Renal cortical epithelial cell (primary cell): ENCODE measurements around the gene KLC4. TPM values are rescaled to one million over a fixed set of nuclear protein-coding genes. Genes with fewer than 3 reads are reported as not detected.

Source experiments
- DNase-seq: peaks from one replicate; pipeline ENCODE4 v3.0.0-alpha.2; 2011; ENCODE audit warnings: low read depth
- total RNA-seq: library from RNA; depleted of rRNA; stranded (reverse); fragments of >200 nt; gene quantifications from 2 replicates; pipeline ENCODE4 v1.2.3, GENCODE V29; 2014

Gene KLC4
- total RNA-seq: 17.0 and 29.3 TPM in 2 replicates

DNA sequence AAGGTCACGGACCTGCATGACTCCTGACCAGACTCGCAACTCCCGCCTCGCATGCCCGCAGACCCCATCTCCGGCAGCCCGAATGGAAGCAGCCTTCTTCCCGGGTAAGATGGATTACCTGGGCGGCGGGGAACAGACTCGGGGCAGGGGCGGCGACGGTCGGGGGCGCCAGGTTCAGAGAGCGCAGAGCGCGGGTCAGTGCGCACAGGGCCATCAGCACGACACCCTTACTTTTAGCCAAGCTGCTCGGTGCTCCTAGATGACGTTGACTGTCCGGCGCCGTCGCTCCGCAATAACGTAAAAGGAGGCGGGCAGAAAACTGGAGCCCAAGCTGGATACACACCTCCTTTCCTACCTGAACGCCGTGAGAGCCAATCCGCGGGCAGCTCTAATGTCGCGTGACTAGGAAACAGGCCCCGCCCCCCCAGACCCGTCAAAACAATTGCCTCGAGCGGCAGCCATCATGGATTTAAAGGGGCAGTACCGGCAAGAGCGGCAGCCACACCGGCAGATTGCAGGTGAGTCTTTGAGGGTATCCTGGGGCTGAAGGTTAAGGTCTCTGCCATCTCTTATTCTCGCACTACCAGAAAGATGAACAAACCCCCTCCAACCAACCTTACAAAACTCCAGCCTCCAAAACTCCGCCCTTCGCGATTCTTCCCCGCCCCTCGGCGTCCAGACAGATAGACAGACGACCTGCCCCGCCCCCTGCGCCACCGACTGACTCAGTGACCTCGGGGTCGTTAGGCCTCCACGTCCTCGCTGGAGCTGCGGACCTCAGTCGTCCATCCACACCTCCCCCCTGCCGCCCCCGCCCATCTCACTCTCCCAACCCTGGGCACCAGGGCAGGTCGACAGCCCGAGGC is at the start of gene KLC4, which contains the start of gene MRPL2:
Gene KLC4 (plus strand): TSS at position 464 of the 866 bp plus-strand sequence. CDS start 1,705 bp downstream, outside the sequence.
Gene MRPL2 (minus strand): TSS at position 267 of the 866 bp plus-strand sequence. CDS start 53 bp downstream, at position 214.
- DNase-seq: peak; percentile 96

DNA sequence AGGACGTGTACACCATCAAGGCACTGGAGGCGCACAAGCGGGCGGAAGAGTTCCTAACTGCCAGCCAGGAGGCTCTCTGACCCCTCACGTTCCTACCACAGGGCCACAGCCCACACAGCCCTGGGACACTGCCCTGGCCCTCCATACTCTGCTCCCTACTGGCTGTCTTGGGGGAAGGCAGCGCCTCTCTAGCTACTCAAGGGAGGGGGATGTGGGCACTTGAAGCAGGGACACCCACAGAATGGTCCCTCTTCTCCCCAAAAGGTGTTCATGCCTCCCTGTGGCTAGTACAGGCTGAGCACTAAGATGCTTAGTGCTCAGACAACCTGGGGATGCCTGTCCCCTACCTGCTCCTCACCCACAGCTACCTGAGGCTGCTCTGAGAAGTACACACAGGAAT is 48.2 kb upstream of the KLC4 start:
- DNase-seq: no peak

DNA sequence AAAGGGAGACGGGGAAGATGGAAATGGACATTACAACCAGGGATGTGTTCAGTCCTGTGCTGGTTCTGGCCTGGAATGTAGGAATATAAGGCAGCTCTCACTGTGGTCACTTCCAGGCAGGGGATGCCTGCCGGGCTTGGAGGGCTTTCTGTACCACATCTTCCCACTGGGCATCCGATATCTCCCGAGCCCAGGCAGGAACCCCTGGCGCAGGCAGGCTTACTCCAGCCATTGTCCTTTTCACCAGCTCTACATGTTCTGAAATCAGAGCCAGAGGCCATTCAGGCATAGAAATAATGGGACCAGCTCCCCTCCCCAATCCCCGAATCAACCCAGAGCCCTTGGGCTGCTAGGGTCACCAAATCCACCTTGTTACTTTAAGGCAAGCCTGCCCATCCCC is 47.1 kb upstream of the KLC4 start:
- no peak for DNase-seq

DNA sequence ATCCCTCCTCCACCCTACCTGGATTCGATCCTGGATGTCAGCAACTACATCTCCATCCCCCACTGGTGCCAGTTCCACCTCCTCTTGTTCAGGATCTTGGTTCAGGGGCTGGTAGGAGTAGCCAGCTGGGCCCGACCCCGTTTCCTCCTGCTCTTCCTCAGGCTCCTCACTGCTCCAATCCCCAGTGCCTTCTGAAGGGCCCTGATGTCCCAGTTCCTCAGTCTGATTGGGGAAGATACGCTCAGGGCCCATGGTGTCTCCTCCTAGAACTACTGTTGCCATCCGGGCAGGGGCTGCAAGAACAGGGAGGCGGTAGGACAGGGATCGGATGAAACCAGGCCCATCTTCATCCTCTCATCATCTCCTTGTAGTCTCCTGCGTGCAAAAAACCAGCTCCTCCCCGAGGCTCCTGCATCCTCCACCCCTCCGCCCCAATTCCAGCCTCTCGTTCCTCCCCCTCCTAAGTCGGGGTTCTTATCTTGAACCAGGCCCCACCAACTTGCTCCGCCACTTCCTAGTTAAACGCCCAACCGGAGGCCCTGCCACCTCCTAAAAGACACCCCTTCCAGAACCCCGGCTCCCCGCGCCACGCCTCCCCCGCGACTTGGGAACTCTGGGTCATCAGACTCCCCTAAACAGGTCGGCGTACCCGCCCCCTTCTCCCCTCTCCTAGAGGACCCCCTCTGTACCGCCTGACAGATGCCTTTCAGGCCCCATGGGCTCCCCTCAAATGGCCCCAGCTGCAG is 46.2 kb upstream of the KLC4 start:
- DNase-seq: no peak

DNA sequence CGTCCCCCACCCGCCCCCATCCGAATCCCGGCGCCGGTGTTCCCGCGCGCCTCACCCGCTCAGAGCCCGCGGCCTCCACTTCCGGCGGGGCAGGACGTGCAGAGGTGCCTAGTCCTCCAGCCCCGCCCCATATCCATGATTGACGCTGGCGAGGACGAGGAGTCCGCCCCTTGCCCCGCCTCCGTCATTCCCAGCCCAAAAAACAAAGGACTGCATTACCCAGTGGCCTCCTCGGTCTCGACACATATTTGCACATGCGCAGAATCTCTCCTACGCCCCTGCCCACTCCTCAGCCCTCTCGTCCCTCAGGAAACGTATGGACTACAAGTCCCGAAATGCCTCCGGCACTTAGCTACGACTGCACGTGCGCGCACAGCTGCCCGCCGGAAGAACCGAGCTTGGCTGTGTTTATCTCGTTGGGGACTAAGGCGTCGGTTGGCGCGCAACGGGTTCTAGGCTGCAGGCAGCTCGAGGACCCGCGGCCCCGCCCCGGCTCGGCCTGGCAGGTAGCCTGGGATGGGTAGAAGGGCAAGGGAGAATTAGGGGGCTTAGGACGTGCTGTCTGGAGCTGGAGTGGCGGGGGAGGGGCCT is 45.5 kb upstream of the KLC4 start, which contains the start of the genes KLHDC3 and MEA1:
Gene KLHDC3 (plus strand): TSS at position 407 of the 591 bp plus-strand sequence. CDS start 2,944 bp downstream, outside the sequence.
Gene MEA1 (minus strand): TSS at position 104 of the 591 bp plus-strand sequence. CDS start 133 bp downstream, outside the sequence.
- peak; percentile 100 for DNase-seq

DNA sequence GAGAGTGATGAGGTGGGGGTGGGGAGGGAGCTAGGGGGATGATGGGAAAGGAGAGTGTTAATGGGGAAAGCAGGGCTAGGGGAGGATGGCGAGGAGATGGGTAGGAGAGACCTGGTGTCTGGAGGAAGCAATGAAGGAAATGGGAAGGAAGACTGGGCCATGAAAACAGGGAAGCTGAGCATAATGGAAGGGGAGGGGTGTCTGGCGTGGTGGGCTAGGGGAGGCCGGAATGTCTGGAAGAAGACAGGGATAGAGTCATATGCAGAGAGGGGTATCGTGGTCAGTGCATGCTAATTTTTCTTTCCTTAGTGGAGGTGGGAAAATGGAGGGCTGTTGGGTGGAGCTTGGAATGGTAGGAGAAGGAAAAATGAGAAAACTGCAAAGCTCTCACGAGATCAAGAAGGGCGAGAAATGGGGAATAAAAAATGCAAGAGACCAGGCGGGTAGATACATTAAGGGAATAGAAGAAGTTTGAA is 45.0 kb upstream of the KLC4 start:
- DNase-seq: peak; percentile 43

DNA sequence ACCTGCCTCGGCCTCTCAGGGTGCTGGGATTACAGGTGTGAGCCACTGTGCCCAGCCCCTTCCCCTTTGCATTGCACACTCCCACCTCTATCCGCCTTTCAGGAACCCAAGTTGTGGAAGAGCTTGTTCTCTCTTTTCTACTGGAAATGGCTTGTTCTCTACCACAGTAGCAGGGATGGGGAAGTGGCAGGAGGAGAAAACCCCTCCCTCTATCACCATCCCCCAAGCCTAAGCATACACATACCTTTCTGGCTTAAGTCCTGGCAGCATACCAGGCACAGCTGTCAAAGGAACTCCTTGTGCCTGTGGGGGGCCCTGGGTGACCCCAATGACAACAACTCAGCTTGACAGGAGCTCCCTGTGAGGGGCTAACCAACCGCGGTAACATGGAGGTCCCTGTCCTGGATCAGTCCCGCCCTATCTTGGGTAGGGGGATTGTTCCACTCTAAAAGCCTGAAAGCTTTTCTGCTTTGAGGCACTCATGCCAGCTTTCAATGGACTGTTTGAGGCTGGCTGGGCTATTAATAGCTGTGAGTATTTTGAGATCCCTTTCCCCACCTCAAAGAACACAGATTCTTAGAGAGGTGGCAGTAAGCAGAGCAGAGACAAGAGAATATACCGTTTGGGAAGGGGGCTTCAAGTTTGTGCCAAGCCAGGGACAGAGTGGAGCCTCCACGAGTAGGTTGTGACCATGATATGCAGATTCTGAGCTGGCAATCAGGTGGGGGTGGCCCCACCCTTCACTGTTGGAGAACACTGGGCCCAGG is 43.1 kb upstream of the KLC4 start:
- no peak for DNase-seq

DNA sequence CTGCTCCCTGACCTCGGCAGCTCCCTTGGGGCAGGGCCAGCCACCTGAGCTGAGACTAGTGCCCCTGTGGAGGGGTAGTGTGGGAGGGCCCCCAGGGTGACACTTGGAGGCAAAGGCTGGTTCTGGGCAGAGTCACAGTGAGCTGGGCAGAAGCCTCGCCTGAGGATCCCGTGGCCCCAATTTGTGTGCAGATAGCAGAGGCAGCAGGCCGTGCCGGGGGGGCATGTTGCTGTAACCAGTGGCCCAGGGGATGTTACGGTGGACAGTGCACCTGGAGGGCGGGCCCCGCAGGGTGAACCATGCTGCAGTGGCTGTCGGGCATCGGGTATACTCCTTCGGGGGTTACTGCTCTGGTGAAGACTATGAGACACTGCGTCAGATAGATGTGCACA is 42.5 kb upstream of the KLC4 start:
- no peak for DNase-seq

DNA sequence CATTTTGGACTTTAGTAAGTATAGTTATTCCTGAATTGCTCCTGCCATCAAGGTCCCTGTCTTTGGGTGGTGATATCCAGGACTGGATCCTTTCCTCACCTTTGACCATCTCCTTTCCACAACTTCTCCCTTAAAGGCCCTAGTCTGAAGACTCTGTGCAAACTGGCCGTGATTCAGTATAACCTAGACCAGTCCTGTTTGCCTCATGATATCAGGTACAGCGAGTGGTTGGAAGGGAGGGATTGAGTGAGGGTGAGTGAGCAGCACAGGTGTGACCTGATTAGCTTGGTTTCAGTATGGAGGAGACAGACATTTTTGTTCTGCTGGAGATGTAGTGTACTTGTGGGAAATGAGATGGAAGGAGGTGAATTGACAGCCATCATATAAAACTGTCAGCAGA is 40.3 kb upstream of the KLC4 start:
- DNase-seq: no peak

DNA sequence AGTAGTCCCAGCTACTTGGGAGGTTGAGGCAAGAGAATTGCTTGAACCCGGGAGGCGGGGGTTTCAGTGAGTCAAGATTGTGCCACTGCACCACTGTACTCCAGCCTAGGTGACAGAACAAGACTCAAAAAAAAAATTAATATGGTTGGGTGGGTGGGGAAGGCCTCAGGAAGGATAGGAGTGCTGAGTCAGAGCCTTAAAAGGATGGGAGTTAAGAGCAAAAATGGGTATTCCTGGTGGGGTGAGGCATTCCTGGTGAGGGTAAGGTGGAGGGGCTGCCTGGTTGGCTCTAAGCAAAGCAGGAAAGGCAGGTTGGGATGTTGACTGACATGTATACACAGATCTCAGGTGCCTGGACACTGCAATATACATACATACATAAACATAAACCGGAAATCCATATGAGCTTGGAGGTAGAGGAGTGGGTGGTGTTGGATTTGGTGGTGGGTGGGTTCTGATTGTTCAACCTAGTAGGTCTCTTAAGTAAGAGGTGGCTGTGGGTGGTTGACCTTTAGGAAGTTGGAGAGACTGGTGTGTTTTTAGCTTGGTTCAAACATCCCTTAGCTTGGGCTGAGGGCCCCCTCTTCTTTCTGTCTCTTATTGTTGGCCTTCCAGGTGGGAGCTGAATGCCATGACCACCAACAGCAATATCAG is 39.3 kb upstream of the KLC4 start:
- DNase-seq: no peak

DNA sequence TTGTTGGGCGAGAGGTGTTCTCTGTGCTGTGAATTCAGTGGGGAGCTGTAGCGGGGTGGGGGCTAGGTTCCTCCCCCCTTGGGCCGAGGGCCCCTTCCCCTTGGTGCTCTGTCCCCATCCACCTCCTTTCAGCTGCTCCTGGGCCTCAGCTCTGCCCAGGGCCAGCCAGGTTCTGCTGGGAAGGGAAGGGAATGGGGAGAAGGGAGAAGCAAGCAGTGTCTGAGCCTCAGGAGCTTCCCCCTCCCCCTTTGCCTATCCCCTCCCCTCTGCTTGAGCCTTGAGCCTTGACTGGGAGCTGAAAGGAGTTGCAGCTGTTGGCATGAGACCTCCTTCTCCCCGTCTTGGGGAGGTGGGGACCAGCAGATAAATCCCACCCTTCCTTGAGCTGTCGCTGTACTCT is 38.6 kb upstream of the KLC4 start:
- no peak for DNase-seq

DNA sequence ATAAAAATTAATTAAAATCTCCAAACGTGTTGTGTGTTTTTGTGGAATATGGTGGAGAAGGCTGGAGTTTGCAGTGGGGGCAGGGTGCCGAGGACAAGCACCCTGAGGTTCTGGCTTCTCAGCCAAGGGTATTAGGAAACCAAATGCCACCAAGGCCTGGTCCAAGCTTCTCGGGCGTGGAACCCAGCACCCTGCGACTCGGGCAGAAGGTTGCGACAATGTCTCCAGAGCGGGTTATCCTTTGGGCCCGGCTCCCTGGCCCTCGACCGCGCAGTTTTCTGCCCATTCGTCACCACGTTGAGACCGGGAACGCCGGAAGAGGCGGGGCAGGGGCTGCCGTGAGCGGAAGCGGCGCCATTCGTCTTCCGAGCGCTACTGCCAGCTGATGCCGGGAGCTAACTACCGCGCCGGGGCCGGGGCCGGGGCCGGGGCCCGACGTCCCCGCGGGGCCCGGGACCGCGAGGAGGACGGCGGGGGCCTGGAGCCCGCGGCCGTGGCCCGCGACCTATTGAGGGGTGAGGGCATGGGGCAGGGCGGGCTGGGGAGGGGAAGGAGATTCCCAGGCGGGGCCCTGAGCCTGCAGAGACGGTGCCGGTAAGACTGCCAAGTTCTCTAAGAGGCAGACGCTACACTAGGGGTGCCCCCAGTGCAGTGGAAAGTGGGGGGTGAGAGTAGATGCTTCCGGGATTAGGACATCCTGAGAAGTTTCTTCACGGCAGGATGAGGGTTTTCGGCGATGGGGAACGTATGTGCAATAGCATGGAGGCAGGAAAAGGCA is 38.0 kb upstream of the KLC4 start, which contains the start of gene RRP36:
Gene RRP36 (plus strand): TSS at position 354 of the 778 bp plus-strand sequence. CDS start 32 bp downstream, at position 386.
- DNase-seq: peak; percentile 29

DNA sequence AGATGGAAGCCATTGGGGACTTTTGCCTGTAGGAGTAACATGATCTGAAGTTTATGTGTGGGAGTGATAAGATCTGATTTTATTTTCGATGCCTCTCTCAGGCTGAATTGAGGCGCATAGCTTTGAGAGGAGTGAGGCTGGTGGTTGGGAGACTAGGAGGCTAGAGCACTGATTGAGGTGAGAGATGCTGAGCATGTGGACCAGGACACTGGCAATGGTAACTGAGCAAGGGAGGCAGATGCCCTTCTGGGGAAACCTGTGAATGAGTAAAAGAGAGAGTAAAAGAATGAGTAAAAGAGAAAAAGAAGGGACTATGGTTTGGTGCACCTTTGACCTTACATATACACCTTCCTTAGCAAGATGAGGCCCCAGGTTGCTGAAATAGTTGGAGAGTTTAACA is 35.0 kb upstream of the KLC4 start:
- DNase-seq: no peak

DNA sequence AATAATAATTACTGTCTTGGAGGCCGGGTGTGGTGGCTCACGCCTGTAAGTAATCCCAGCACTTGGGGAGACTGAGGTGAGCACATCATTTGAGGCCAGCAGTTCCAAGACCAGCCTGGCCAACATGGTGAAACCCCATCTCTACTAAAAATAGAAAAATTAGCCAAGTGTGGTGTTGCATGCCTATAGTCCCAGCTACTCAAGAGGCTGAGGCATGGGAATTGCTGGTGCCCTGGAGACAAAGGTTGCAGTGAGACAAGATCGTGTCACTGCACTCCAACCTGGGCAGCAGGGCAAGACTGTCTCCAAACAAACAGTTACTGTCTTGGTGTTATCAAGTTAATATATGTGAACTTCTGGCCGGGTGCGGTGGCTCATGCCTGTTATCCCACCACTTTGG is 33.1 kb upstream of the KLC4 start:
- DNase-seq: no peak

DNA sequence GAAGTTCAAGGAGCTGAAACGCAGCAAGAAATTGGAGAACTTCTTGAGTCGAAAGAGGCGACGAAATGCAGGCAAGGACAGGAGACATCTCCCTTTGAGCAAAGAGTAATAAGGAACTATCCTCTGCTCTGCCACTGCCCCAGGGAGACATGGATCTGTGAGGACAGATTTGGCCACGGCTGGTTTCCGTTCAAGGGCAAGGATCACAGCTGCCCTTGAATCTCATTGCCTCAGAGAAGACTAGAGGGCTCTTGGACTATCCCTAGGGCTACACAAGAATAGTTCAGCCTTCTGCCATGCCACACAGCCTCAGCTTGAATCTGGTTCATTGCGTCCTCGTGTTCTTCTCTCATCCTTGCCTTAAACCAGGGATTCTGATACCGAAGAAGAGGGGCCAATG is 30.3 kb upstream of the KLC4 start:
- no peak for DNase-seq

DNA sequence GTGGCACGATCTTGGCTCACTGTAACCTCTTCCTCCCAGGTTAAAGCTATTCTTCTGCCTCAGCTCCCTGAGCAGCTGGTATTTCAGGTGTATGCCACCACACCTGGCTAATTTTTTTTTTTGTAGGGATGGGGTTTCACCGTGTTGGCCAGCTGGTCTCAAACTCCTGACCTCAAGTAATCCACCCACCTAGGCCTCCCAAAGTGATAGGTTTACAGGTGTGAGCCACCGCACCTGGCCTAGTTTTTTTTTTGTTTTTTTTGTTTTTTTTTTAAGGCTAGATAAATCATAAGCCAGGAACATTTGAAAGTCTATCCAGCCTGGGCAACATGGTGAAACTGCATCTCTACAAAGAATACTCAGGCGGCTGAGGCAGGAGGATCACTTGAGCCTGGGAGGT is 27.1 kb upstream of the KLC4 start:
- DNase-seq: no peak

DNA sequence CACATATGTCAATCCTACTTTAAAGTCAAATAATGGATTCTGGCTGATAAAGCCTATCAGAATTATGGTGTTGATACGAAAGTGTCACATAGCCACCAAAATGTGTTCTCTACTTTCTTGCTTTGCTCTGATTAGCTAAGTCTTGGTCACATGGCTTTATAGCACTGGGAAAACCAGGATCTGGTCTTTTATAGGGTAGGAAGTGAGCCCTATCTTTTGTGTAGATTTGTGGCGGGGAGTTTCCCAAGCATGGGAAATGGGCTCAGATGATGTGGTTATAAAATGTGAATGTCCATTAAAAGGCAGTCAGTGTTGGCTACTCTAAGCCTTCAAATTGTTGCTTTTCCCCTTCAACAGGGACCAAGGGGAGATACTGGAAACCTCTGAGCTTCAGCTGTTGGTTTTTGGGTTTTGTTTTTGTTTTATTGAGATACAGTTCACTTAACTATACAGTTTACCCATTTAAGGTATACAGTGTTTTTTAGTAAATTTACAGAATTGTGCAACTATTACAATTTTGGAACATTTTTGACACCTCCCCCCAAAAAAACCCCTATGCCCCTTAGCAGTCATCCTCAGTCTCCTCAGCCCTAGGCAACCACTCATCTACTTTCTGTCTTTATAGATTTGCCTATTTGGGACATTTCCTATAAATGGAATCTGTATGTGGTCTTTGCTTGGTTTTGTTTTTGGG is 25.8 kb upstream of the KLC4 start:
- no peak for DNase-seq

DNA sequence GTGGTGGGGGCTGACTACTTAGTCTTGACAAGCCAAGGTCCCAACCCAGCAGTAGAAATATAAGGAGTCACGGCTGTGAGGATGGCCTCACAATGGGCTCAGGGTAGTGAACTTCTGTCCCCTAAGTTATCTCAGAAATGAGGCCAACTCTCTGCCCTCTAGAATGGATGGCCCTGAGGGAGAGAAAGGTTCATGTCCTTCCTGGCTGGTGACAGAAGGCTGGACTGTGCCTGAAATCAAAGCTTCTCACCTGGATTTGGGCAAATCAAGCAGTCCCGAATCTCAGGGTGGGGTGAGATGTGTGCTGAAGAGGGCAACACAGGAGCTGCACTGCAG is 25.3 kb upstream of the KLC4 start:
- no peak for DNase-seq

DNA sequence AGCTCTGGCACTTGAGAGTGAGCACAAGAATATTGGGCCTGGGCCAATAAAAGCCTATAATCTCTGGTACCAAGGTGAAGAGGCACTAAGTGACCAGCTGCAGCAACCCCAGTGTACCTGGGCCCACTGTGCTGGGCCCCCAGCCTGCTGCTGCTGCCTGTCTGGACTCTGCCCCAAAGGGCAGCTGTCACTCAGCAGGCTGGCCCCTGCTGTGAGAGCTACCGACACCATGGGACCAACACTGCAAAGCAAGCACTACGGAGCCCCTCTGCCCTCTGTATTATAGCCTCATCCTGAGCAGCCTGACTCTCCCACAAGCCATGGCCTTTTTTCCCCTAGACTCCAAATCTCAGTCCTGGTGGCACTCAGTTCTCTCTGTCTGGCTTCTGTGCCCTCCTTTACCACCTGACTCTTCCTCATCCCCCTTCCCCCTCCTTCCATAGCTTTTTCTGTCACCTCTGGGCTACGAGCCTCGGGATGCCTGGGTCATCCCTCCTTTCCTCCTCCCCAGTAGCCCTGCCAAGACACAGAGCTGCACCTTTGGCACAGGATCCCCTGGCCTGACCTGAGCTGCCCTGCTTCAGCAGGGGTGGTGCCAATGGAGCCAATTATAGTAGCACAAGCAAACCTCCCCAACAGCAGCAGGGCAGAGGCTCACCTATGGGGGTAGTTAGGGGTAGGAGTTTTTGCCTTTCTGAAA is 23.8 kb upstream of the KLC4 start:
- no peak for DNase-seq
